HFFc6 (cell line): ENCODE data around the gene PLEKHA6. TPM values are rescaled to one million over a fixed set of nuclear protein-coding genes. Genes with fewer than 3 reads are reported as not detected.
A peak's percentile ranks its signal among the peaks of the same experiment; 100 is the strongest.

Experiments
- DNase-seq: peaks from one replicate; pipeline ENCODE4 v3.0.0-alpha.2; 2018
- H3K27ac Mint-ChIP-seq: 2 replicates; pipeline ENCODE4 v1.8.0; 2020; ENCODE audit warnings: mild to moderate bottlenecking, mixed read lengths
- H3K27me3 Mint-ChIP-seq: 2 replicates; pipeline ENCODE4 v1.8.0; 2021; ENCODE audit warnings: mild to moderate bottlenecking, moderate library complexity, mixed read lengths; ENCODE audit not compliant: insufficient read depth
- H3K36me3 Mint-ChIP-seq: 2 replicates; pipeline ENCODE4 v1.8.0; 2021; ENCODE audit warnings: low read depth, mixed read lengths
- H3K4me1 Mint-ChIP-seq: 2 replicates; pipeline ENCODE4 v1.8.0; 2020; ENCODE audit warnings: low read depth, mixed read lengths
- H3K4me3 Mint-ChIP-seq: 2 replicates; pipeline ENCODE4 v1.8.0; 2020; ENCODE audit warnings: mild to moderate bottlenecking, moderate library complexity, mixed read lengths
- H3K9me3 Mint-ChIP-seq: 2 replicates; pipeline ENCODE4 v1.8.0; 2020; ENCODE audit warnings: mild to moderate bottlenecking, mixed read lengths
- total RNA-seq, 6 experiments: library from RNA; stranded (reverse); fragmentation: NEBNext Ultra II Directional; extraction: Animal tissue kit (Norgen Biotek cat#: 25700); gene quantifications; 2 replicates in 1 of 6; 3 replicates in 5 of 6; pipeline ENCODE4 v1.2.3, GENCODE V29; 2021
- TF ChIP-seq, protein P1 (sequence below): fragments of 200-600 bp; sonication (generic); IDR thresholded peaks from 2 replicates; pipeline ENCODE4 v1.5.0; 2021; ENCODE audit warnings: antibody characterized with exemption, mild to moderate bottlenecking

Gene PLEKHA6
- total RNA-seq, 6 experiments from 2014 or later = 1.3 to 2.4 (median 1.5) TPM

DNA sequence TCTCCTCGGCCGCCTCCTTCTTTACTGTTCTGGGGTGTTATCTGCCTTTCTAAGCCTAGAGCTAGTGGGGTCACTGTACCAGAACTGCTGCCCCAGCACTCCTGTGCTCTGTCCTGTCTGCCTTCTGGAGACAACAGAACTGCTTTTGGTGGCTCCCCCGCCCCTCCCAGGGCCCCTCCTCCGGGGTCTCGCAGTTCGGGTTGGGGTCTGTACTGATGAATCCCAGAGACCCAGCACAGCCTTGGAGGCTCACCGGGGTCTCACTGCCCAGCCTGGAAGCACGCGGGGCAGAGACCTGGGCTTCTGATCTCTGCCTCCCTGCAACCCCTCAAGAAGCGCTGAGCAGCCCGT lies 3.2 kb upstream of the PLEKHA6 start:
- DNase-seq = no peak
- Mint-ChIP-seq H3K4me1 (peaks cover 25% of the 10 kb centered on the region), H3K27ac (no peak overlapping the region), H3K36me3 (no peaks in the 10 kb centered on the region), H3K9me3 (no peaks in the 10 kb centered on the region), H3K27me3 (peaks cover 13% of the 10 kb centered on the region), H3K4me3 (peak overlapping the region; percentile 84)
- TF ChIP-seq, protein P1, sequence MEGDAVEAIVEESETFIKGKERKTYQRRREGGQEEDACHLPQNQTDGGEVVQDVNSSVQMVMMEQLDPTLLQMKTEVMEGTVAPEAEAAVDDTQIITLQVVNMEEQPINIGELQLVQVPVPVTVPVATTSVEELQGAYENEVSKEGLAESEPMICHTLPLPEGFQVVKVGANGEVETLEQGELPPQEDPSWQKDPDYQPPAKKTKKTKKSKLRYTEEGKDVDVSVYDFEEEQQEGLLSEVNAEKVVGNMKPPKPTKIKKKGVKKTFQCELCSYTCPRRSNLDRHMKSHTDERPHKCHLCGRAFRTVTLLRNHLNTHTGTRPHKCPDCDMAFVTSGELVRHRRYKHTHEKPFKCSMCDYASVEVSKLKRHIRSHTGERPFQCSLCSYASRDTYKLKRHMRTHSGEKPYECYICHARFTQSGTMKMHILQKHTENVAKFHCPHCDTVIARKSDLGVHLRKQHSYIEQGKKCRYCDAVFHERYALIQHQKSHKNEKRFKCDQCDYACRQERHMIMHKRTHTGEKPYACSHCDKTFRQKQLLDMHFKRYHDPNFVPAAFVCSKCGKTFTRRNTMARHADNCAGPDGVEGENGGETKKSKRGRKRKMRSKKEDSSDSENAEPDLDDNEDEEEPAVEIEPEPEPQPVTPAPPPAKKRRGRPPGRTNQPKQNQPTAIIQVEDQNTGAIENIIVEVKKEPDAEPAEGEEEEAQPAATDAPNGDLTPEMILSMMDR = no peak

DNA sequence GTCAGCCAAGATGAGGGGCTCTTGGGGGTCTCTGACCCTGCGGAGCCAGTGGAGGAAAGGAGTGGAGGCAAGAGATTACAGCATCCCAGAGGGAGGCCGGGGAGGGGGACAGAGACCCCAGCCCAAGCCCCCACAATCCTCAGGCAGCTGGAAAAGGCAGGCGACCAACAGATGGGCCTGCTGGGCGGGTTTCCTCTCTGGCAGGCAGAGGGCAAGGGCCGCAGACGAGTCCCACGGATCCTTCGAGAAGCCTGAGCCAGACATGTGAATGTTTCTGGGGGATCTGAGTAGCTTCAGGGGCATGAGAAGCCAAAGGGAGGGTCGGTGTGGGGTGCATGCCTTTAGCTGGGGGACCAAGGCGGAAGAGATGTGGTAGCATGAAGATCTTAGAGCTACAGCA lies 2.1 kb upstream of the PLEKHA6 start:
- Mint-ChIP-seq H3K36me3 (no peaks in the 10 kb centered on the region), H3K9me3 (no peaks in the 10 kb centered on the region), H3K27me3 (peaks cover 3% of the 10 kb centered on the region), H3K27ac (no peak overlapping the region), H3K4me1 (peaks cover 27% of the 10 kb centered on the region), H3K4me3 (no peak overlapping the region)
- TF ChIP-seq, protein P1 = no peak
- no peak for DNase-seq

DNA sequence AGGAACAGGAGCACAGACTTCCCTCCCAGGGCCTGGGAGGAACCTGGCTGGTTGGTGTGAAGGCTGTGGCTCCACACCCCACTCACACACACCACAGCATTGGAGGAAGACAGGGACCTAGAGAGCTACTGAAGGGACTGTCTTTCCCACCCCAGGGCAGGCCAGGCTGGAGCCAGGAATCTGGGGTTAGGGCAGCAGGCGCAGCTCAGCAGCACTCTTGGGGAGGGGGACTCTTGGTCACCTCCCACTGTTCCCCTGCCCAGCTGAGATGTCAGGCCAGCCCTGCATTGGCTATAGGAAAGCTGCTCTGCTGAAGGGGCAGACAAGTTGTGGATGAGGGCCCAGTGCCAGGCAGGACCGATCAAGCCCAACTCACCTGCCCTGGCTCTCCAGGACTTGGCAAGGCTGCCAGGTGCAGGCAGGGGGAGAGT lies 1.6 kb upstream of the PLEKHA6 start:
- no peaks in the 10 kb centered on the region for H3K9me3 Mint-ChIP-seq
- peaks cover 2% of the 10 kb centered on the region for H3K27me3 Mint-ChIP-seq
- DNase-seq = no peak
- no peak overlapping the region for H3K4me3 Mint-ChIP-seq
- TF ChIP-seq, protein P1 = no peak
- no peaks in the 10 kb centered on the region for H3K36me3 Mint-ChIP-seq
- H3K27ac Mint-ChIP-seq = no peak overlapping the region
- H3K4me1 Mint-ChIP-seq = peaks cover 30% of the 10 kb centered on the region

DNA sequence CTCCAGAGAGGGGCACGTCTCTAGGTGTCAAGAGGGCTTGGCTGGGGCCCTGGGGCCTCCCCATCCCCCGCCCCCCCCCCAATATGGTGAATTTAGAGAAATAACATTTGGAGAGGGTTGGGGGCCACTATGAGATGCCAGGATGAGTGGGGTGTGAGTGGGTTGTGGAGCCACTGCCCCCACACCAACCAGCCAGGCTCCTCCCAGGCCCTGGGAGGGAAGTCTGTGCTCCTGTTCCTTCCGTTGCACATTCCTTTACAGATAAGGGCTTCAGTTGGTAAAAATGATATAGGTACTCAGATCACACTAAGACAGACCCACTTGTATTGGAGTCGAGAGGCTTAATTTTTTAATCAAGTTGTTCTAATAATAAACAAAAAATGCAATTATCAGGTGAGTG lies 585 bp upstream of the PLEKHA6 start:
- Mint-ChIP-seq H3K4me3 (no peak overlapping the region), H3K4me1 (peaks cover 30% of the 10 kb centered on the region), H3K27ac (no peak overlapping the region), H3K27me3 (peaks cover 2% of the 10 kb centered on the region), H3K9me3 (no peaks in the 10 kb centered on the region), H3K36me3 (no peaks in the 10 kb centered on the region)
- no peak for DNase-seq
- TF ChIP-seq, protein P1 = peak; percentile 23

DNA sequence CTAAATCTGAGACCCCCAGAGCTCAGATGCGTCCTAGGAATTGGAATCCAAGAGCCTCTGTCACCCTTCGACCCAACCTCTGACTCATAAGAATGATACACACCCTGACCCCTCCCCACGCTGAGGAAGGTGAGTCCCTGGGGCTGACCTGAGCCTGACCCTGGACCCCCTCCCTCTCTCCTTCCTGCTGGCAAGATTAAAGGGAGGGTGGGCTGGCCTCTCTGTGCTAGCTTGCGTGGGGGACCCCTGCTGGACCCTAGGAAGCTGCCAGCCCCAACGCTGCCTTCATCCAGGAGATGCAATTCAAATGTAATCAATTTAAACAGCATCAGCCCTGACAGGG lies 627 bp downstream of the PLEKHA6 start:
- TF ChIP-seq, protein P1 = no peak
- Mint-ChIP-seq H3K36me3 (no peaks in the 10 kb centered on the region), H3K9me3 (no peaks in the 10 kb centered on the region), H3K27me3 (no peaks in the 10 kb centered on the region; the same call in 1 of the 2 replicates), H3K27ac (no peak overlapping the region), H3K4me1 (peaks cover 30% of the 10 kb centered on the region), H3K4me3 (peak overlapping the region; percentile 77)
- DNase-seq = no peak

DNA sequence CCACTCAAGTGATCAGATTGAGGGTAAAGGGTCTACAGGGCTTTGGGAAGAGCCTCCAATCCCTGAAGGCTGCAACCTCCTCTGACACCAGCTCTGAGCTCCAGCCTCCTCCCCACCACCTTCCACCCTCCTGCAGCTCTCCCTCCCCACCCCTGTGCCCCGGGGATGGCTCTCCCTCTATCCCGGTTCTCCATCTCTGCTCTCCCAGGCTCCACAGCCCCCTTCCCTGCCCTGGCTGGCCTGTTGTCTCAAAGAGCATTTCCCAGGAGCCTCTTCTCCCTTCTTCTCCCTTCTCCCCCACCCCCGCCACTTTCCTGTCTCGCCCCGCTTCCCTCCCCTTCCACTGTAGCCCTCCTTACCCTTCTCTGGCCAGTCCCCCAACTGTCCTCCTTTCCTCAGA lies 1.1 kb downstream of the PLEKHA6 start:
- Mint-ChIP-seq H3K36me3 (no peaks in the 10 kb centered on the region), H3K27me3 (no peaks in the 10 kb centered on the region; the same call in 1 of the 2 replicates), H3K4me3 (no peak overlapping the region), H3K27ac (no peak overlapping the region), H3K9me3 (no peaks in the 10 kb centered on the region), H3K4me1 (peaks cover 25% of the 10 kb centered on the region)
- no peak for DNase-seq
- TF ChIP-seq, protein P1 = no peak
